NB4 (cell line): Measurements from ENCODE around the gene SCAF1.

Source experiments
- DNase-seq: peaks from one replicate; pipeline ENCODE4 v3.0.0; 2010; ENCODE audit warnings: low read depth
- H3K4me3 ChIP-seq: one replicate; pipeline ENCODE4 v1.5.1; 2011; ENCODE audit warnings: mild to moderate bottlenecking, low read depth, low read length, moderate library complexity
- CTCF ChIP-seq: IDR thresholded peaks from one replicate; pipeline ENCODE4 v1.5.1; 2012; ENCODE audit warnings: low read depth, low read length
- MAX ChIP-seq: IDR thresholded peaks from 2 replicates; pipeline ENCODE4 v1.6.1; 2011; ENCODE audit warnings: low read depth, low read length
- MYC ChIP-seq: IDR thresholded peaks from 2 replicates; pipeline ENCODE4 v1.6.1; 2011; ENCODE audit warnings: low read depth, low read length
- POLR2A ChIP-seq: IDR thresholded peaks from 2 replicates; pipeline ENCODE4 v1.6.1; 2011; ENCODE audit warnings: mild to moderate bottlenecking; ENCODE audit not compliant: insufficient read length; ENCODE audit errors: extremely low read depth

SCAF1 gene

GRCh38 chr19:49660338-49660961 is 18.4 kb downstream of the SCAF1 start:
- no peak for DNase-seq
- TF ChIP-seq MAX, result no peak
- no peak for TF ChIP-seq CTCF
- no peak for TF ChIP-seq MYC
- no peak for TF ChIP-seq POLR2A
- no peak overlapping the region for H3K4me3 ChIP-seq

- no peak for DNase-seq
- TF ChIP-seq CTCF (no peak), POLR2A (no peak), MAX (no peak), MYC (no peak)
- no peak overlapping the region for H3K4me3 ChIP-seq
Measured at GRCh38 chr19:49662011-49662410, 20.0 kb downstream of the SCAF1 start.

GRCh38 chr19:49663224-49663623 is 21.2 kb downstream of the SCAF1 start:
- no peak overlapping the region for H3K4me3 ChIP-seq
- no peak for TF ChIP-seq POLR2A
- TF ChIP-seq MYC, result no peak
- TF ChIP-seq MAX, result no peak
- no peak for TF ChIP-seq CTCF
- no peak for DNase-seq

GRCh38 chr19:49664171-49665035 is 22.4 kb downstream of the SCAF1 start:
- TF ChIP-seq CTCF (no peak), MYC (no peak; the same call in 1 of the 2 replicates), MAX (peak; percentile 25; the same call in 1 of the 2 replicates), POLR2A (peak; percentile 50)
- peak overlapping the region; percentile 76 for H3K4me3 ChIP-seq
- DNase-seq, result peak; percentile 78

GRCh38 chr19:49665036-49665350 is 23.0 kb downstream of the SCAF1 start:
- TF ChIP-seq MAX (no peak), CTCF (no peak), POLR2A (no peak)
- peak overlapping the region; percentile 76 for H3K4me3 ChIP-seq
- no peak for DNase-seq
